NCI-H1930 (cell line): ENCODE data around the gene ANKRD23.
"Not testable (repeated sequence)": the region's sequence is repeated elsewhere in the genome, so short reads cannot be mapped to it uniquely, and the experiment has no call there.

ENCODE experiments used
- DNase-seq, 2 experiments: peaks; one replicate each; lab custom pipeline; 2025; lab: John Stamatoyannopoulos, UW

The ANKRD23 gene

GRCh38 chr2:96798733-96799622, 44.8 kb downstream of the ANKRD23 start:
- no peak for DNase-seq

- DNase-seq, result no peak
Measured at GRCh38 chr2:96797066-96797625, 46.7 kb downstream of the ANKRD23 start.

- DNase-seq, result not testable (repeated sequence)
Measured at GRCh38 chr2:96796497-96796896, 47.3 kb downstream of the ANKRD23 start.

- DNase-seq, result no peak
Measured at GRCh38 chr2:96795076-96795475, 48.7 kb downstream of the ANKRD23 start.

GRCh38 chr2:96792772-96793749, 50.8 kb downstream of the ANKRD23 start:
- no peak for DNase-seq

- no peak for DNase-seq
Measured at GRCh38 chr2:96789245-96789617, 54.6 kb downstream of the ANKRD23 start.

- DNase-seq, result no peak
Measured at GRCh38 chr2:96788442-96789244, 55.2 kb downstream of the ANKRD23 start.
